Caco-2 (cell line): Measurements from ENCODE around the gene HOXC9. TPM values are rescaled to one million over a fixed set of nuclear protein-coding genes. Genes with fewer than 3 reads are reported as not detected.

Experiments
- BruUV-seq: library from RNA; stranded (reverse); fragments of 400-500 nt; replicated peaks from 2 replicates; lab custom pipeline; 2021; lab: Mats Ljungman, UMichigan
- CTCF ChIA-PET: fragments of 300-600 bp; sonication (Branson Sonifier 250); formaldehyde crosslinking; loops from one replicate; lab custom pipeline; 2022; ENCODE audit warnings: antibody characterized with exemption; lab: Charles Lee
- POLR2A ChIA-PET: fragments of 300-600 bp; sonication (Branson Sonifier 250); formaldehyde crosslinking; loops from one replicate; lab custom pipeline; 2022; ENCODE audit warnings: antibody characterized with exemption; lab: Charles Lee
- DNase-seq, 2 experiments: peaks; one replicate each; pipeline versions ENCODE4 v3.0.0 to v3.0.0-alpha.2; 2020 to 2022
- H3K27me3 ChIP-seq: replicated peaks from 2 replicates; pipeline ENCODE4 v1.6.0; 2011; ENCODE audit warnings: low read length; ENCODE audit not compliant: control insufficient read depth, insufficient read depth
- H3K36me3 ChIP-seq: 2 replicates; pipeline ENCODE4 v1.5.1; 2011; ENCODE audit warnings: low read length; ENCODE audit not compliant: control insufficient read depth, insufficient read depth
- H3K4me1 ChIP-seq: fragments of 250-450 bp; sonication (Bioruptor Pico); 2 replicates; pipeline ENCODE4 v1.5.1; 2020; ENCODE audit warnings: mild to moderate bottlenecking
- H3K4me3 ChIP-seq: 2 replicates; pipeline ENCODE4 v1.5.1; 2011; ENCODE audit warnings: low read depth, mild to moderate bottlenecking, control low read depth, low read length
- H3K9me3 ChIP-seq: fragments of 250-450 bp; sonication (Bioruptor Pico); 2 replicates; pipeline ENCODE4 v1.5.1; 2020; ENCODE audit warnings: mild to moderate bottlenecking, moderate library complexity
- H3K27ac Mint-ChIP-seq: one replicate; pipeline ENCODE4 v1.8.0; 2022; ENCODE audit warnings: mixed read lengths; ENCODE audit not compliant: unreplicated experiment
- H3K27me3 Mint-ChIP-seq: one replicate; pipeline ENCODE4 v1.8.0; 2022; ENCODE audit warnings: mixed read lengths; ENCODE audit not compliant: insufficient read depth, unreplicated experiment
- H3K36me3 Mint-ChIP-seq: one replicate; pipeline ENCODE4 v1.8.0; 2022; ENCODE audit warnings: mild to moderate bottlenecking, mixed read lengths; ENCODE audit not compliant: insufficient read depth, unreplicated experiment
- H3K4me1 Mint-ChIP-seq: one replicate; pipeline ENCODE4 v1.8.0; 2022; ENCODE audit warnings: low read depth, mixed read lengths; ENCODE audit not compliant: unreplicated experiment
- H3K4me3 Mint-ChIP-seq: one replicate; pipeline ENCODE4 v1.8.0; 2022; ENCODE audit warnings: mild to moderate bottlenecking, moderate library complexity, mixed read lengths; ENCODE audit not compliant: unreplicated experiment
- H3K9me3 Mint-ChIP-seq: one replicate; pipeline ENCODE4 v1.8.0; 2022; ENCODE audit warnings: mixed read lengths; ENCODE audit not compliant: unreplicated experiment
- CTCF ChIP-seq, 2 experiments: fragments of 200-600 bp in 1 of 2; IDR thresholded peaks; 1 replicate in 1 of 2; 2 replicates in 1 of 2; pipeline versions ENCODE4 v1.5.1 to v1.8.0; 2011 to 2022; ENCODE audit warnings: antibody characterized with exemption in 1 of 2, control low read depth in 1 of 2, inconsistent platforms in 1 of 2, low read depth in 1 of 2, low read length in 1 of 2, mild to moderate bottlenecking in 1 of 2, moderate library complexity in 1 of 2; ENCODE audit not compliant: insufficient read depth in 1 of 2, severe bottlenecking in 1 of 2, unreplicated experiment in 1 of 2
- intact Hi-C: fragments of 100-400 bp; cut with micrococcal nuclease; formaldehyde crosslinking; loops from one replicate; pipeline ENCODE4 v1.10.0; 2022; ENCODE audit not compliant: unreplicated experiment
- total RNA-seq: library from RNA; stranded (reverse); gene quantifications from 2 replicates; pipeline ENCODE4 v1.2.3, GENCODE V29; 2022

The HOXC9 gene
- total RNA-seq, 1 experiment from 2014 or later = 2.9 TPM

GRCh38 chr12:53986686-53987483 lies 13.1 kb upstream of the HOXC9 start:
- no peak for TF ChIP-seq CTCF (IDR thresholded peaks at IDR 0.05; ENCODE audit: insufficient read depth in 1 of 2, low read depth in 1 of 2, low read length in 1 of 2, severe bottlenecking in 1 of 2, unreplicated experiment in 1 of 2)
- Mint-ChIP-seq H3K9me3 (no peaks in the 10 kb centered on the region), H3K36me3 (peaks cover 9% of the 10 kb centered on the region), H3K4me3 (no peak overlapping the region), H3K4me1 (peaks cover 28% of the 10 kb centered on the region), H3K27ac (no peak overlapping the region), H3K27me3 (no peaks in the 10 kb centered on the region)
- no peak for DNase-seq
- no peak overlapping the region for H3K4me3 ChIP-seq
- no peaks in the 10 kb centered on the region; the same call in 1 of the 2 replicates for H3K36me3 ChIP-seq
- H3K27me3 ChIP-seq = no peaks in the 10 kb centered on the region
- BruUV-seq = no TSS peak
- no peaks in the 10 kb centered on the region for H3K9me3 ChIP-seq
- intact Hi-C loops = no loop called here
- CTCF ChIA-PET = interaction anchor here (1.2 to 2.4 kb wide), 4 partner anchors 10 to 221 kb away, joined by 4 to 15 read pairs (median 8); partner anchors contain the start of gene HOXC13
- POLR2A ChIA-PET = no interaction called here
- H3K4me1 ChIP-seq = peaks cover 42% of the 10 kb centered on the region

GRCh38 chr12:53987787-53988230 lies 12.2 kb upstream of the HOXC9 start:
- Histone ChIP-seq H3K9me3 (no peaks in the 10 kb centered on the region), H3K4me3 (no peak overlapping the region), H3K27me3 (no peaks in the 10 kb centered on the region), H3K36me3 (no peaks in the 10 kb centered on the region), H3K4me1 (peaks cover 42% of the 10 kb centered on the region)
- BruUV-seq = no TSS peak
- CTCF ChIA-PET = interaction anchor here (0.5 to 1.9 kb wide), 15 partner anchors 9 to 1694 kb away, joined by 3 to 8 read pairs (median 4); partner anchors contain the start of gene HOXC8
- Mint-ChIP-seq H3K27me3 (no peaks in the 10 kb centered on the region), H3K9me3 (no peaks in the 10 kb centered on the region), H3K4me1 (peaks cover 28% of the 10 kb centered on the region), H3K27ac (no peak overlapping the region), H3K4me3 (no peak overlapping the region), H3K36me3 (peaks cover 9% of the 10 kb centered on the region)
- no peak for TF ChIP-seq CTCF (IDR thresholded peaks at IDR 0.05; ENCODE audit: insufficient read depth in 1 of 2, low read depth in 1 of 2, low read length in 1 of 2, severe bottlenecking in 1 of 2, unreplicated experiment in 1 of 2)
- intact Hi-C loops = loop anchor here (2.0 kb wide), 1 partner anchor 221 kb away; no protein-coding TSS in a partner anchor
- POLR2A ChIA-PET = interaction anchor here (0.6 kb wide), 1 partner anchor 186 kb away, joined by 8 read pairs; no protein-coding TSS in a partner anchor
- no peak for DNase-seq

- no peaks in the 10 kb centered on the region for H3K9me3 ChIP-seq
- no peaks in the 10 kb centered on the region for H3K36me3 ChIP-seq
- intact Hi-C loops = loop anchor here (2.0 kb wide), 1 partner anchor 222 kb away; no protein-coding TSS in a partner anchor
- no TSS peak for BruUV-seq
- TF ChIP-seq CTCF (IDR thresholded peaks at IDR 0.05; ENCODE audit: insufficient read depth in 1 of 2, low read depth in 1 of 2, low read length in 1 of 2, severe bottlenecking in 1 of 2, unreplicated experiment in 1 of 2) = no peak
- H3K27me3 ChIP-seq = no peaks in the 10 kb centered on the region
- H3K27me3 Mint-ChIP-seq = no peaks in the 10 kb centered on the region
- H3K27ac Mint-ChIP-seq = no peak overlapping the region
- POLR2A ChIA-PET = interaction anchor here (0.6 kb wide), 1 partner anchor 18 kb away, joined by 7 read pairs; no protein-coding TSS in a partner anchor
- no peak overlapping the region for H3K4me3 ChIP-seq
- H3K36me3 Mint-ChIP-seq = peaks cover 13% of the 10 kb centered on the region
- H3K4me3 Mint-ChIP-seq = peak overlapping the region; percentile 68
- peaks cover 28% of the 10 kb centered on the region for H3K4me1 Mint-ChIP-seq
- CTCF ChIA-PET = interaction anchor here (0.5 to 1.9 kb wide), 13 partner anchors 12 to 242 kb away, joined by 3 to 8 read pairs (median 4); partner anchors contain the start of gene HOXC8
- no peaks in the 10 kb centered on the region for H3K9me3 Mint-ChIP-seq
- peaks cover 37% of the 10 kb centered on the region for H3K4me1 ChIP-seq
- no peak for DNase-seq
Observed at GRCh38 chr12:53988541-53989226, 11.3 kb upstream of the HOXC9 start.
